ENCODE results near the gene ACSS1.

ACSS1 gene

GRCh38 chr20:24996449-24997377 is 61.2 kb downstream of the ACSS1 start:
- Histone ChIP-seq H3K27me3 (ENCODE audit: insufficient read depth, poor library complexity, severe bottlenecking) (no peaks in the 10 kb centered on the region), H3K27ac (ENCODE audit: poor library complexity, severe bottlenecking) (no peak overlapping the region), H3K4me1 (ENCODE audit: insufficient read depth, poor library complexity, severe bottlenecking) (peaks cover 14% of the 10 kb centered on the region), H3K4me3 (ENCODE audit: severe bottlenecking) (no peak overlapping the region), H3K36me3 (ENCODE audit: low read depth) (no peaks in the 10 kb centered on the region), H3K9me3 (ENCODE audit: severe bottlenecking) (no peaks in the 10 kb centered on the region)
- no peak for TF ChIP-seq CTCF (IDR thresholded peaks at IDR 0.05; ENCODE audit: poor library complexity, severe bottlenecking)
- no peak for DNase-seq (ENCODE audit: low spot score)
- ATAC-seq (ENCODE audit: low read depth) = no peak

- Histone ChIP-seq H3K27me3 (ENCODE audit: insufficient read depth, poor library complexity, severe bottlenecking) (no peaks in the 10 kb centered on the region), H3K4me3 (ENCODE audit: severe bottlenecking) (no peak overlapping the region), H3K27ac (ENCODE audit: poor library complexity, severe bottlenecking) (no peak overlapping the region), H3K4me1 (ENCODE audit: insufficient read depth, poor library complexity, severe bottlenecking) (peaks cover 18% of the 10 kb centered on the region), H3K9me3 (ENCODE audit: severe bottlenecking) (no peaks in the 10 kb centered on the region), H3K36me3 (ENCODE audit: low read depth) (no peaks in the 10 kb centered on the region)
- no peak for ATAC-seq (ENCODE audit: low read depth)
- no peak for DNase-seq (ENCODE audit: low spot score)
- TF ChIP-seq CTCF (IDR thresholded peaks at IDR 0.05; ENCODE audit: poor library complexity, severe bottlenecking) = no peak
Observed at GRCh38 chr20:24995741-24996448, 62.0 kb downstream of the ACSS1 start.

DNA sequence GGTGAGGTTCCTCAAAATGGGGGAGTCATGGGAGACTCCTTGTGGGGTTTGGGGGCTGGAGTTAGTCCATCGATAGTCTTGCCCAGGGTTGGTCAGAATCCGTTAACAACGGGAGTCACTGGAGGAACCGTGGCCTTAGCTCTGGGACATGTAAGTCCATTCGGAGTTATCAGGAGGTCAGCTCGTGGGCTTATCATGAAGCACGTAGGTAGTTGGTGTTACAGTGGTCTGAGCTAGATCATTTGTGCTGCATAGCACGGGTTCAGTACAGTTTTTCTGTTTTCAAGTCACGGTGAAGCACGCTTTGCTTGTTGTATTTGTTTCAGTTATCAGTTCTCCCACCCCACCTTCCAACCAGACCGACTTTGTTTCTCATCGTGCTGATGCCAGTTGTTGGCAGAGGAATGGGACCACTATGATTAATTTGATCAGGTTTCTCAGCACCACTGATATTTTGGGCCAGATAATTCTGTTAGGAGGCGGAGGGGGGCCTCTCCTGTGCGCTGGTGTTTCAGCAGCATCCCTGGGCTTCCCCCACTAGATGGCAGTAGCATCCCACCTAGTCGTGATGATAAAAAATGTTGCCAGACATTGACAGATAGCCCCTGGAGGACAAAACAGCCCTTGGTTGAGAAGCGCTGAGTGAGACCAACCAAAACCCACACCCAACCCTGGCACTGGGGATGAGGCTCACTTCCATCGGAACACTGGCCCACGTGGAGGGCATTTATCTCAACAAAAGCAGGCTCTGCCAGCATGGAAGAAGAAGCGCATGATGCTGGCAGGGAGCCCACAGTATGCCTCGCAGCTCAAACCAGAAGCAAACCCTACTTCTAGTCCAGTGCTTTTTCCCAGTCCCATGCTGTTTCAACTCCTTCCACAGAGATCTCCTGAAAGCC is 63.2 kb downstream of the ACSS1 start:
- no peak for DNase-seq (ENCODE audit: low spot score)
- no peak overlapping the region for H3K27ac ChIP-seq (ENCODE audit: poor library complexity, severe bottlenecking)

DNA sequence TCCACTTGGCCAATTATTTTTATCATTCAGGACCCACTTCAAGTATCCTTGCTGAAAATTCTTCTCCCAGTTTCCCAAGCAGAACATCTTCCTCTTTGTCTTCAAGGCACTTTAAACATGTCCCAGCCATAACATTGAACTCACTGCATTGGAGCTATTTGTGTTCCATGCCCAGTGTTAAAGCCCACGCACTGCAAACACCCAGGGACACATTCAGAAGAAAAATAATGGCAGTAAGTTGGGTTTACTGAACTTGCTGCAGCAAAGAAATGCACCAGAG is 63.8 kb downstream of the ACSS1 start:
- Histone ChIP-seq H3K9me3 (ENCODE audit: severe bottlenecking) (no peaks in the 10 kb centered on the region), H3K36me3 (ENCODE audit: low read depth) (peaks cover 3% of the 10 kb centered on the region; the same call in 1 of the 2 replicates), H3K27ac (ENCODE audit: poor library complexity, severe bottlenecking) (no peak overlapping the region), H3K27me3 (ENCODE audit: insufficient read depth, poor library complexity, severe bottlenecking) (no peaks in the 10 kb centered on the region), H3K4me3 (ENCODE audit: severe bottlenecking) (no peak overlapping the region), H3K4me1 (ENCODE audit: insufficient read depth, poor library complexity, severe bottlenecking) (peaks cover 8% of the 10 kb centered on the region)
- no peak for TF ChIP-seq CTCF (IDR thresholded peaks at IDR 0.05; ENCODE audit: poor library complexity, severe bottlenecking)
- no peak for ATAC-seq (ENCODE audit: low read depth)
- no peak for DNase-seq (ENCODE audit: low spot score)

More for the DNA sequence above, 63.2 kb downstream of the ACSS1 start:
- Histone ChIP-seq H3K9me3 (ENCODE audit: severe bottlenecking) (no peaks in the 10 kb centered on the region), H3K4me1 (ENCODE audit: insufficient read depth, poor library complexity, severe bottlenecking) (peaks cover 8% of the 10 kb centered on the region), H3K4me3 (ENCODE audit: severe bottlenecking) (no peak overlapping the region), H3K36me3 (ENCODE audit: low read depth) (peaks cover 2% of the 10 kb centered on the region; the same call in 1 of the 2 replicates), H3K27me3 (ENCODE audit: insufficient read depth, poor library complexity, severe bottlenecking) (no peaks in the 10 kb centered on the region)
- TF ChIP-seq CTCF (IDR thresholded peaks at IDR 0.05; ENCODE audit: poor library complexity, severe bottlenecking) = peak; percentile 97
- ATAC-seq (ENCODE audit: low read depth) = peak; percentile 28; the same call in 2 of the 3 replicates
